ENCODE results near the gene EIF4A2.

The EIF4A2 gene

GRCh38 chr3:186772281-186772694, 11.1 kb upstream of the EIF4A2 start:
- no peak for TF ChIP-seq CTCF (IDR thresholded peaks at IDR 0.05; ENCODE audit: poor library complexity, severe bottlenecking)
- H3K27ac ChIP-seq (ENCODE audit: poor library complexity, severe bottlenecking): no peak overlapping the region
- H3K4me3 ChIP-seq (ENCODE audit: severe bottlenecking): no peak overlapping the region
- H3K4me1 ChIP-seq (ENCODE audit: insufficient read depth, poor library complexity, severe bottlenecking): no peaks in the 10 kb centered on the region
- no peaks in the 10 kb centered on the region for H3K9me3 ChIP-seq (ENCODE audit: severe bottlenecking)
- no peaks in the 10 kb centered on the region for H3K36me3 ChIP-seq (ENCODE audit: low read depth)
- H3K27me3 ChIP-seq (ENCODE audit: insufficient read depth, poor library complexity, severe bottlenecking): no peaks in the 10 kb centered on the region
- ATAC-seq (ENCODE audit: low read depth) (no peak), DNase-seq (ENCODE audit: low spot score) (no peak)

GRCh38 chr3:186772701-186773417, 10.5 kb upstream of the EIF4A2 start:
- no peaks in the 10 kb centered on the region for H3K36me3 ChIP-seq (ENCODE audit: low read depth)
- no peak for DNase-seq (ENCODE audit: low spot score)
- no peak for TF ChIP-seq CTCF (IDR thresholded peaks at IDR 0.05; ENCODE audit: poor library complexity, severe bottlenecking)

GRCh38 chr3:186775999-186776398, 7.4 kb upstream of the EIF4A2 start:
- Histone ChIP-seq H3K9me3 (ENCODE audit: severe bottlenecking) (no peaks in the 10 kb centered on the region), H3K27ac (ENCODE audit: poor library complexity, severe bottlenecking) (no peak overlapping the region), H3K27me3 (ENCODE audit: insufficient read depth, poor library complexity, severe bottlenecking) (no peaks in the 10 kb centered on the region), H3K4me1 (ENCODE audit: insufficient read depth, poor library complexity, severe bottlenecking) (no peaks in the 10 kb centered on the region), H3K36me3 (ENCODE audit: low read depth) (no peaks in the 10 kb centered on the region), H3K4me3 (ENCODE audit: severe bottlenecking) (no peak overlapping the region)
- no peak for TF ChIP-seq CTCF (IDR thresholded peaks at IDR 0.05; ENCODE audit: poor library complexity, severe bottlenecking)
- ATAC-seq (ENCODE audit: low read depth) (no peak), DNase-seq (ENCODE audit: low spot score) (no peak)

More at GRCh38 chr3:186772701-186773417, 10.5 kb upstream of the EIF4A2 start:
- H3K4me3 ChIP-seq (ENCODE audit: severe bottlenecking): no peak overlapping the region
- no peaks in the 10 kb centered on the region for H3K4me1 ChIP-seq (ENCODE audit: insufficient read depth, poor library complexity, severe bottlenecking)
- no peaks in the 10 kb centered on the region for H3K9me3 ChIP-seq (ENCODE audit: severe bottlenecking)
- H3K27ac ChIP-seq (ENCODE audit: poor library complexity, severe bottlenecking): no peak overlapping the region
- H3K27me3 ChIP-seq (ENCODE audit: insufficient read depth, poor library complexity, severe bottlenecking): no peaks in the 10 kb centered on the region
- ATAC-seq (ENCODE audit: low read depth): no peak

- no peak overlapping the region for H3K27ac ChIP-seq (ENCODE audit: poor library complexity, severe bottlenecking)
- H3K27me3 ChIP-seq (ENCODE audit: insufficient read depth, poor library complexity, severe bottlenecking): no peaks in the 10 kb centered on the region
- no peak for DNase-seq (ENCODE audit: low spot score)
- TF ChIP-seq CTCF (IDR thresholded peaks at IDR 0.05; ENCODE audit: poor library complexity, severe bottlenecking): no peak
- H3K4me3 ChIP-seq (ENCODE audit: severe bottlenecking): no peak overlapping the region
- peaks cover 8% of the 10 kb centered on the region for H3K36me3 ChIP-seq (ENCODE audit: low read depth)
- no peak for ATAC-seq (ENCODE audit: low read depth)
- H3K4me1 ChIP-seq (ENCODE audit: insufficient read depth, poor library complexity, severe bottlenecking): no peaks in the 10 kb centered on the region
- H3K9me3 ChIP-seq (ENCODE audit: severe bottlenecking): no peaks in the 10 kb centered on the region
Measured at GRCh38 chr3:186779204-186779603, 4.2 kb upstream of the EIF4A2 start.

- no peak for TF ChIP-seq CTCF (IDR thresholded peaks at IDR 0.05; ENCODE audit: poor library complexity, severe bottlenecking)
- Histone ChIP-seq H3K36me3 (ENCODE audit: low read depth) (peaks cover 42% of the 10 kb centered on the region), H3K4me3 (ENCODE audit: severe bottlenecking) (peak overlapping the region; percentile 98), H3K27ac (ENCODE audit: poor library complexity, severe bottlenecking) (peak overlapping the region; percentile 91), H3K27me3 (ENCODE audit: insufficient read depth, poor library complexity, severe bottlenecking) (no peaks in the 10 kb centered on the region), H3K4me1 (ENCODE audit: insufficient read depth, poor library complexity, severe bottlenecking) (peaks cover 14% of the 10 kb centered on the region), H3K9me3 (ENCODE audit: severe bottlenecking) (no peaks in the 10 kb centered on the region)
- peak; percentile 10; the same call in 2 of the 3 replicates for ATAC-seq (ENCODE audit: low read depth)
- DNase-seq (ENCODE audit: low spot score): no peak
Measured at GRCh38 chr3:186782542-186783057, 777 bp upstream of the EIF4A2 start.

Data from RWPE2 (cell line).